ENCODE measurements around the gene EFCAB8. TPM values are rescaled to one million over a fixed set of nuclear protein-coding genes. Genes with fewer than 3 reads are reported as not detected.

The EFCAB8 gene
- total RNA-seq, 1 donor from 2014 or later: not detected

DNA sequence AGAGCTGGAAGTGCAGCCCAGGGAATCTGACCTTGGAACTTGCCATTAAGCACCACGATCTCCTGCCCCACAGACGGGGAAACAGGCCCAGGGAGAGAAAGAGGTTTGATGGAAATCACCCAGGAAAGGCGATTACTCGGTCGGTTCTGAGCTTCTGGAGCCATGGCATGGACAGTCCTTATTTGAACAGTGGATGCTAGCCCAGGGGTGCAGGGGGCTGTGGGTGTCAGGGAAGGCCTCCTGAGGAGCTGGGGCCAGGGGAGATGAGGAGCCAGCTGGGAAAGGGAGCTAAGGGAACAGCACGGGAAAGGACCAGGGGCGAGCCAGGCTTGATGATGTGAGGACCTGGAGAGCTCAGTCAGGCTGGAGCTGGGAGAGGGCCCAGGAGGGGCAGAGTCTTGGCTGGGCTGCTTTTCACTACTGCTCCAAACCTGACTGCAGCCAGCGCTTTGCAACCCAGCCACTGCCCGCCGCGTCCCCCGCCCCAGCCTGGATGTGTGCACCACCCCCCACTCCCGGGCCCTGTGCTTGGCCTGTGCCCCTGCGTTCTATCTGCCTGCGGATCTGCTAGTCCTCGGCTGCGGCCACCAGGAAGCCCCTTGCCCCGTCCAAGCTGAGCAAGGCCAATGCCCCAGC, 127.7 kb downstream of the EFCAB8 start:
- no peak overlapping the region for H3K9ac ChIP-seq (ENCODE audit: low read depth in 1 of 3, low read length in 3 of 3)

DNA sequence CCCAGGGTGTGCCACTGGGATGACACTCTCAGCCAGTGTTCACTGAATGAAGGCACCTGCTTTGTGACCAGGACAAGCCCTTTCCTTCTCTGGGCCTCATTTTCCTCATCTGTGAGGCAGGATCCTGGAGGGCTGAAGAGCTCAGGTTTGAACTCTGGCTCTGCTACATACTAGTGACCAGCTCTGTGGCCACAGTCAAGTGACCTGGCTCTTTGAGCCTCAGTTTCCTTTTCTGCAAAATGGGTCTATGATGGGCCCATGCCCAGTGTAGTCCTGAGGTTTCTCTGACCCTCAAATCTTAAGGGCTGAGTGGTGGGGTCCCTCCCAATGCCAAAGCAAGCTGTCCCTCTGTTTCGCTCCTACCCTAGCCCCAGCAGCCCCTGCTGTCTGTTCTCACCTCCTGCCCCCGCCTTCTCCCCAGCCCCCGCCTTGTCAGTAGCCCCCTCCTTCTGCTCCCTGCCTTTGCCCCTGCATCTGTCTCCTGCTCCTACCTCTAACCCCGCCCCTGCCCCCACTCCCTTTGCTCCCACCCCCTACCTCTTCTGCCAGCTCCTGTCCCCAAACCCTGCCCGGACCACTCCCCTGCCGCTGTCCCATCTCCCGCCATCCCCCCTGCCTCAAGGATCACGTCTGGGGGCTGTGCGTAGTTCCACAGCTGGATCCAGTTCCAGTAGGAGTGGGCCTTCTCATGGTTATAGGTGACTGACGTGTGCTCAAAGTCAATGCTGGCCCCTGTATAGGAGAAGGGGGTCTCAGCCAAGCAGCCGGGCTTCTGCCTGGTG, 128.5 kb downstream of the EFCAB8 start:
- no peaks in the 10 kb centered on the region for H3K36me3 ChIP-seq (ENCODE audit: control insufficient read depth in 3 of 3, insufficient read depth in 3 of 3, low read length in 3 of 3)
- peaks cover 0 to 8% (median 0%) of the 10 kb centered on the region in 3 donors for H3K4me1 ChIP-seq (ENCODE audit: control insufficient read depth in 3 of 3, insufficient read depth in 3 of 3, low read length in 3 of 3)
- H3K27ac ChIP-seq (ENCODE audit: low read depth, low read length): no peak overlapping the region
- H3K9ac ChIP-seq (ENCODE audit: low read depth in 1 of 3, low read length in 3 of 3): no peak overlapping the region
- no peak overlapping the region for H3K4me3 ChIP-seq (ENCODE audit: low read length in 3 of 3)
- H3K27me3 ChIP-seq (ENCODE audit: control insufficient read depth in 3 of 3, insufficient read depth in 3 of 3, low read length in 3 of 3): peaks cover 2 to 10% (median 6%) of the 10 kb centered on the region in 3 donors
- H3K9me3 ChIP-seq (ENCODE audit: control insufficient read depth in 3 of 3, low read length in 3 of 3): no peaks in the 10 kb centered on the region

More for the DNA sequence above, 127.7 kb downstream of the EFCAB8 start:
- H3K4me3 ChIP-seq (ENCODE audit: low read length in 3 of 3): no peak overlapping the region
- H3K27me3 ChIP-seq (ENCODE audit: control insufficient read depth in 3 of 3, insufficient read depth in 3 of 3, low read length in 3 of 3): peaks cover 2 to 10% (median 6%) of the 10 kb centered on the region in 3 donors
- peaks cover 0 to 8% (median 0%) of the 10 kb centered on the region in 3 donors for H3K4me1 ChIP-seq (ENCODE audit: control insufficient read depth in 3 of 3, insufficient read depth in 3 of 3, low read length in 3 of 3)
- H3K9me3 ChIP-seq (ENCODE audit: control insufficient read depth in 3 of 3, low read length in 3 of 3): no peaks in the 10 kb centered on the region
- H3K27ac ChIP-seq (ENCODE audit: low read depth, low read length): no peak overlapping the region
- H3K36me3 ChIP-seq (ENCODE audit: control insufficient read depth in 3 of 3, insufficient read depth in 3 of 3, low read length in 3 of 3): no peaks in the 10 kb centered on the region

DNA sequence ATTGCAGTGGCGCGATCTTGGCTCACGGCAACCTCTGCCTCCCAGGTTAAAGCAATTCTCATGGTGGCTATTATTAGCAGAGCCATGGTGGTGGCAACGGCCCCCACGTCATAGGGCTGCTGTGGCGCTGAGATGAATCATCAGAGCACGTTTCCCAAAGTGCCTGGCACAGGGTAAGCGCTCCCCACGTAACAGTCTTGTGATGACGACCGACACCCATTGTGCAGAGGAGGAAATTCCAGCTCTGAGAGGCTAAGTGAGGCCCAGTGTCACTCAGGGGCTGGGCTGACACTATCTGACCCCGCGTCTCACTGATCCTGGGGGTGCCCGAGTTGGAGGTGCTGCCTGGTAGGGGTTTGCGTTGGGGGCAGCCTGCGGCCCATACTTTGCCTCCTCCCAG, 129.3 kb downstream of the EFCAB8 start:
- Histone ChIP-seq H3K4me1 (ENCODE audit: control insufficient read depth in 3 of 3, insufficient read depth in 3 of 3, low read length in 3 of 3) (peaks cover 0 to 3% (median 0%) of the 10 kb centered on the region in 3 donors), H3K27ac (ENCODE audit: low read depth, low read length) (no peak overlapping the region), H3K9ac (ENCODE audit: low read depth in 1 of 3, low read length in 3 of 3) (no peak overlapping the region), H3K27me3 (ENCODE audit: control insufficient read depth in 3 of 3, insufficient read depth in 3 of 3, low read length in 3 of 3) (peaks cover 2 to 10% (median 6%) of the 10 kb centered on the region in 3 donors), H3K9me3 (ENCODE audit: control insufficient read depth in 3 of 3, low read length in 3 of 3) (no peaks in the 10 kb centered on the region), H3K4me3 (ENCODE audit: low read length in 3 of 3) (no peak overlapping the region), H3K36me3 (ENCODE audit: control insufficient read depth in 3 of 3, insufficient read depth in 3 of 3, low read length in 3 of 3) (no peaks in the 10 kb centered on the region)

DNA sequence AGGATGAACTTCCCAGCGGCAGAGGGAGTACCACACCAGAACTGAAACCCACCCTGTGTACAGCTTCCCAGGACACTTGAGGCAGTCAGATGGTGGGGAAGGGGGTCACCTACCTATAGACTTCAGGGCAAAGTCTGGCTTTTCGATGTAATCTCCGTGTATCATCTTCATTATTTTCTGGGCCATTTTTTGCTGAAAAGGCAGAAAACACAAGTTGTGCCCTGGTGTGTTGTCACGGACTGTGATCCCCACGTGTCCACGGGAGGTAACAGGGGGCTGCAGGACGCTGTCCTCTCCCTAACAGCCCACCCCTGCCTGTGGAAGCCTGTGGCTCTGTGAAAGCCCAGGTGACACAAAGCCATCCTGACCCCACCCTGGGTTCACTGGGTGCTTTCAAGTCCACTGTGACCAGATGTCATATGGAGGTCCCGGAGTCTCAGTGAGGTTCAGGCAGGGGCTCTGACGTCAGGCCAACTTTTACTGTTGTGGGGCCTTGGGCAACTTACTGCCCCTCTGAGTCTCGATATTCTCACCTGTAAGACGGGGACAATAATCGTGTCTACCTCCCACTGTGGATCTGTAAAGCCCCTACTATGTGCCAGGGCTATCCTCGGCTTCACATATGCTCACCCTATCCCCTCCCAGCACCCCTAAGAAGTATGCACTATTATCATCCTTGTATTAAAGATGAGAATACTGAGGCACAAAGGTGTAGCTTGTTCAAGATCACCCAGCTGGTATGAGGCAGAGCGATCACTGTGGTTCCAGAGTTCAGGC, 131.0 kb downstream of the EFCAB8 start:
- Histone ChIP-seq H3K36me3 (ENCODE audit: control insufficient read depth in 3 of 3, insufficient read depth in 3 of 3, low read length in 3 of 3) (no peaks in the 10 kb centered on the region), H3K4me1 (ENCODE audit: control insufficient read depth in 3 of 3, insufficient read depth in 3 of 3, low read length in 3 of 3) (no peaks in the 10 kb centered on the region), H3K27me3 (ENCODE audit: control insufficient read depth in 3 of 3, insufficient read depth in 3 of 3, low read length in 3 of 3) (peaks cover 2 to 10% (median 6%) of the 10 kb centered on the region in 3 donors), H3K9me3 (ENCODE audit: control insufficient read depth in 3 of 3, low read length in 3 of 3) (no peaks in the 10 kb centered on the region), H3K27ac (ENCODE audit: low read depth, low read length) (no peak overlapping the region), H3K9ac (ENCODE audit: low read depth in 1 of 3, low read length in 3 of 3) (no peak overlapping the region), H3K4me3 (ENCODE audit: low read length in 3 of 3) (no peak overlapping the region)

DNA sequence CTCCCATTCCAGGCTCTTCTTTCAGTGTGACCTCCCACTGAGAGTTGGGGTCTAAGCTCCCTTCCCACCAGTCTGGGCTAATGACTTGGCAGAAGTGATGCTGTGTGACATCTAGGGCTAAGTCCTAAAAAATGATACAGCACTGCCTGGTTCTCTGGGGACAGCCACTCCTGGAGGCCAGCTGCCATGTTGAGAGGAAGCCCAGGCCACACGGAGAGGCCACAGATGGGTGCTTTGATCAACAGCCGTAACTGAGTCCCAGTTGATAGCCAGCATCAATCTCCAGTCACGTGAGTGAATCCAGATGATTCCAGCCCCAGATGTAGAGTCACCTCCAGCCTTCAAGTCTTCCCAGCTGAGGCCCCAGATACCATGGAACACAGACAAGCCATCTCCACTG, 131.7 kb downstream of the EFCAB8 start:
- no peak overlapping the region for H3K9ac ChIP-seq (ENCODE audit: low read depth in 1 of 3, low read length in 3 of 3)
- peaks cover 2 to 10% (median 6%) of the 10 kb centered on the region in 3 donors for H3K27me3 ChIP-seq (ENCODE audit: control insufficient read depth in 3 of 3, insufficient read depth in 3 of 3, low read length in 3 of 3)
- H3K4me3 ChIP-seq (ENCODE audit: low read length in 3 of 3): no peak overlapping the region
- H3K9me3 ChIP-seq (ENCODE audit: control insufficient read depth in 3 of 3, low read length in 3 of 3): peaks cover 0 to 1% (median 0%) of the 10 kb centered on the region in 3 donors
- no peaks in the 10 kb centered on the region for H3K4me1 ChIP-seq (ENCODE audit: control insufficient read depth in 3 of 3, insufficient read depth in 3 of 3, low read length in 3 of 3)
- no peaks in the 10 kb centered on the region for H3K36me3 ChIP-seq (ENCODE audit: control insufficient read depth in 3 of 3, insufficient read depth in 3 of 3, low read length in 3 of 3)
- no peak overlapping the region for H3K27ac ChIP-seq (ENCODE audit: low read depth, low read length)

DNA sequence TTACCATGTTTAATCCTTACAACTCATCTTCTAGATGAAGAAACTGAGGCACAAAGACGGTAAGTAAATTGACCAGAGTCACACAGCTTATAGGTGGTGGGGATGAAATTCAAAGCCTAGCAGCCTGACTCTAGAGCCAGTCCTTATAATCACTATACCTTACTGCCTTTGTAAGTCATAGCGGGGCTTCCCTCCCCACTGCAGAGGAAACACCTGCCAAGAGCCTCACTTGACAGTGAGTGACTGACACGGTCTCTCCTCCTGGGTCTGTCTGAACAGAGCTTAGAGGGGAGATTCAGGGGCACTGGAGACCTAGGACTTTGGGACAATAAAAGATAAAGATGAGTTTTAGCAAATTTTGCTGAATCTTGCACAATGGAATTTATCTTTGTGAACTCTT, 132.7 kb downstream of the EFCAB8 start:
- no peaks in the 10 kb centered on the region for H3K4me1 ChIP-seq (ENCODE audit: control insufficient read depth in 3 of 3, insufficient read depth in 3 of 3, low read length in 3 of 3)
- no peaks in the 10 kb centered on the region for H3K36me3 ChIP-seq (ENCODE audit: control insufficient read depth in 3 of 3, insufficient read depth in 3 of 3, low read length in 3 of 3)
- no peak overlapping the region for H3K4me3 ChIP-seq (ENCODE audit: low read length in 3 of 3)
- peaks cover 0 to 10% (median 6%) of the 10 kb centered on the region in 3 donors for H3K27me3 ChIP-seq (ENCODE audit: control insufficient read depth in 3 of 3, insufficient read depth in 3 of 3, low read length in 3 of 3)
- H3K27ac ChIP-seq (ENCODE audit: low read depth, low read length): no peak overlapping the region
- H3K9me3 ChIP-seq (ENCODE audit: control insufficient read depth in 3 of 3, low read length in 3 of 3): peaks cover 0 to 4% (median 0%) of the 10 kb centered on the region in 3 donors
- H3K9ac ChIP-seq (ENCODE audit: low read depth in 1 of 3, low read length in 3 of 3): no peak overlapping the region

DNA sequence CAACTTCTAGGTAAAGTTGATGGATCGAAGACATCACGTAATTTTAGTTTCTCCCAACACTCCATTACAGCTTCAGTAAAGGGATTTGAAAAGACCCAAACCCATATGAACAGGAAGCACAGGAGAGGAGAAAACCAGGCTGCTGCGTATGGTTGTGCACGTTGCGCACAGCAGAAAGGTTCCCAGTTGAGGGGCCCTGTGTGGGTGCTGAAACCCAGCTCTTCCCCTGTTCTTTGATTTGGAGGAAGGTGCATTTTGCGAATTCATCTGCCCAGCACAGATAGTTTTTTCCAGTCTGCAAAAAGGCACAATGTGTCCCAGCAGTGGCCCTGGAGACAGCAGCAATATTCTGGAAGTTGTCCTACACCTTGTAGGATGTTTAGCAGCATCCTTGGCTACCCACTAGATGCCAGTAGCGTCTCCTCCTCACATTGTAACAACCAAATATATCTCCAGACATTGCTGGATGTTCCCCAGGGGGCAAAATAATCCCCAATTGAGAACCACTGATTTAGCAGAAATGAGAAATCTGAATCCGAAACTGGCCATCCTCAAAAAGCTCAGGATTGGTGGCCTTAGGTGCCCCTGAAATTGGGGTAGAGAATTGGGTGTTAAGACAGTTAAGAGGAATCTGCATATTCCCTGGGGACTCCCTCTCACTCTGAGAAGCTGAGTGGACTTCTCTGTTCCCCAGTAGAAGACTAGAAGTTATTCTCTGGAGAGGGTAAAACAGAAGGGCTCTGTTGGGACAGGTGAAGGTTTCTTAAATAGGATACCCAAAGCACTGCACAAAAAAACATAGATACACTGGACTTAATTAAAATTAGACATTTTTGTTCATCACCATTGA, 133.3 kb downstream of the EFCAB8 start:
- peaks cover 0 to 4% (median 0%) of the 10 kb centered on the region in 3 donors for H3K9me3 ChIP-seq (ENCODE audit: control insufficient read depth in 3 of 3, low read length in 3 of 3)

DNA sequence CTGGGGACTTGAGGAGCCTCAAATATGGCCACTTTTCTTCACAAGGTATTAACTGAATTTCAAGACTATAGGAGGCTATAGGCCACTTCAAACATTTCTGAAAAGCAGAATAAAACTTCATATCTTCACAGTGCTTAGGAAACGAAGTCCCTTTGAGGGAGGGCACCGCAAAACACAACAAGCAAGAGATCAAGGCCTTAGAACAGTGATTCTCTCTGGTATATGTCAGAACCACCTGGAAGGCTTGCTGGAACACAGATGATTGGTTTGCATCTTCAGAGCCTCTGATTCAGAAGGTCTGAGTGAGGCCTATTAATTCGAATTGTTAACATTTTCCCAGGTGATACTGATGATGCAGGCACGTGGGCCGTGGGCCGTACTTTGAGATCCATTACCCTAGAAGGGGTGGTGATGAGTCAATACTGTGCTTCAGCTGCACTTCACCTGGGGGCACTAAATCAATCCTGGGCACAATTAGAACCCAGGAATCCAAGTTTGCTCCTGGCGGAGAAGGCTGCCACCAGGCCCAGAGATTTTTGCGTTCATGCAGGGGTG, 134.8 kb downstream of the EFCAB8 start:
- Histone ChIP-seq H3K9me3 (ENCODE audit: control insufficient read depth in 3 of 3, low read length in 3 of 3) (peaks cover 0 to 4% (median 0%) of the 10 kb centered on the region in 3 donors), H3K4me3 (ENCODE audit: low read length in 3 of 3) (no peak overlapping the region), H3K4me1 (ENCODE audit: control insufficient read depth in 3 of 3, insufficient read depth in 3 of 3, low read length in 3 of 3) (no peaks in the 10 kb centered on the region)

More for the DNA sequence above, 133.3 kb downstream of the EFCAB8 start:
- no peak overlapping the region for H3K9ac ChIP-seq (ENCODE audit: low read depth in 1 of 3, low read length in 3 of 3)
- peaks cover 3 to 9% (median 6%) of the 10 kb centered on the region in 3 donors for H3K27me3 ChIP-seq (ENCODE audit: control insufficient read depth in 3 of 3, insufficient read depth in 3 of 3, low read length in 3 of 3)
- no peak overlapping the region for H3K27ac ChIP-seq (ENCODE audit: low read depth, low read length)
- H3K4me3 ChIP-seq (ENCODE audit: low read length in 3 of 3): no peak overlapping the region
- H3K36me3 ChIP-seq (ENCODE audit: control insufficient read depth in 3 of 3, insufficient read depth in 3 of 3, low read length in 3 of 3): no peaks in the 10 kb centered on the region
- H3K4me1 ChIP-seq (ENCODE audit: control insufficient read depth in 3 of 3, insufficient read depth in 3 of 3, low read length in 3 of 3): no peaks in the 10 kb centered on the region

DNA sequence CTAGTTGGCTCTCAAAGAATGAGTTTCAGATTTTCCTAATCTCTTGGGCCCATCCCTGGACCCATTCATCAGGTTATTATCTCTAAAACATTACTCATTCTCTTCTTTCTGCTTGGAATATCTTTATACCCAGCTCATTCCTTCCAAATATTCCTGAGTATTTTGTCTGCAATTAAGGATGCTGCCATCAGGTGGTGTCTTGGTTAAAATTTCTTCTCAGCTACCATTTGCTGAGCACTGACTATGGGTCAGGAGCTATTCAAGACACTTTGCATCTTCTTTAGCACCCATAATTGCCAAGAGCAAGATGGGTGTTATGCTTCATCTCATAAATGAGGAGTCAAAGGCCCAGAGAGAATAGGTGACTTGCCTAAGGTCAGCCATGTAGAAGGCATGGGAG, 137.1 kb downstream of the EFCAB8 start:
- Histone ChIP-seq H3K27me3 (ENCODE audit: control insufficient read depth in 3 of 3, insufficient read depth in 3 of 3, low read length in 3 of 3) (peaks cover 0 to 10% (median 5%) of the 10 kb centered on the region in 3 donors), H3K9me3 (ENCODE audit: control insufficient read depth in 3 of 3, low read length in 3 of 3) (peaks cover 0 to 4% (median 0%) of the 10 kb centered on the region in 3 donors), H3K36me3 (ENCODE audit: control insufficient read depth in 3 of 3, insufficient read depth in 3 of 3, low read length in 3 of 3) (no peaks in the 10 kb centered on the region), H3K4me3 (ENCODE audit: low read length in 3 of 3) (no peak overlapping the region), H3K9ac (ENCODE audit: low read depth in 1 of 3, low read length in 3 of 3) (no peak overlapping the region), H3K4me1 (ENCODE audit: control insufficient read depth in 3 of 3, insufficient read depth in 3 of 3, low read length in 3 of 3) (no peaks in the 10 kb centered on the region), H3K27ac (ENCODE audit: low read depth, low read length) (no peak overlapping the region)

More for the DNA sequence above, 134.8 kb downstream of the EFCAB8 start:
- H3K27me3 ChIP-seq (ENCODE audit: control insufficient read depth in 3 of 3, insufficient read depth in 3 of 3, low read length in 3 of 3): peaks cover 4 to 7% (median 6%) of the 10 kb centered on the region in 3 donors
- H3K36me3 ChIP-seq (ENCODE audit: control insufficient read depth in 3 of 3, insufficient read depth in 3 of 3, low read length in 3 of 3): no peaks in the 10 kb centered on the region
- no peak overlapping the region for H3K9ac ChIP-seq (ENCODE audit: low read depth in 1 of 3, low read length in 3 of 3)
- no peak overlapping the region for H3K27ac ChIP-seq (ENCODE audit: low read depth, low read length)

Measured in skeletal muscle tissue (tissue), 4 donors.